GM18858 (cell line): ENCODE measurements around the gene ZBTB7B.

Experiments
- ATAC-seq: cut with Tn5 transposase; IDR thresholded peaks from one replicate; pipeline ENCODE4 v1.9.1; 2021; ENCODE audit not compliant: unreplicated experiment

ZBTB7B gene

GRCh38 chr1:155035936-155036335 lies 33.3 kb downstream of the ZBTB7B start:
- no peak for ATAC-seq

GRCh38 chr1:155037043-155037442 lies 34.4 kb downstream of the ZBTB7B start:
- ATAC-seq: no peak

- no peak for ATAC-seq
Observed at GRCh38 chr1:155037851-155038441, 35.3 kb downstream of the ZBTB7B start.

GRCh38 chr1:155038602-155039307 lies 36.2 kb downstream of the ZBTB7B start:
- ATAC-seq: no peak

GRCh38 chr1:155039308-155039669 lies 36.7 kb downstream of the ZBTB7B start:
- ATAC-seq: no peak

- ATAC-seq: no peak
Observed at GRCh38 chr1:155040358-155041093, 37.9 kb downstream of the ZBTB7B start.

GRCh38 chr1:155042789-155043188 lies 40.2 kb downstream of the ZBTB7B start:
- no peak for ATAC-seq

GRCh38 chr1:155043301-155043702 lies 40.7 kb downstream of the ZBTB7B start:
- no peak for ATAC-seq

GRCh38 chr1:155043793-155044192 lies 41.2 kb downstream of the ZBTB7B start:
- ATAC-seq: no peak

- no peak for ATAC-seq
Observed at GRCh38 chr1:155044365-155044764, 41.8 kb downstream of the ZBTB7B start.

GRCh38 chr1:155044812-155045657 lies 42.4 kb downstream of the ZBTB7B start:
- no peak for ATAC-seq

- no peak for ATAC-seq
Observed at GRCh38 chr1:155048449-155049334, 46.1 kb downstream of the ZBTB7B start.

GRCh38 chr1:155049651-155050559 lies 47.3 kb downstream of the ZBTB7B start:
- ATAC-seq: no peak

- ATAC-seq: no peak
Observed at GRCh38 chr1:155050560-155051341, 48.1 kb downstream of the ZBTB7B start, which contains the start of gene ADAM15. Gene ADAM15, plus strand, starts transcription at chr1:155051316. Its CDS starts 71 bp downstream, at chr1:155051387.

GRCh38 chr1:155051342-155051776 lies 48.8 kb downstream of the ZBTB7B start:
- ATAC-seq: no peak

GRCh38 chr1:155051777-155052398 lies 49.3 kb downstream of the ZBTB7B start:
- ATAC-seq: no peak

- no peak for ATAC-seq
Observed at GRCh38 chr1:155052439-155053395, 50.1 kb downstream of the ZBTB7B start.
